Activated CD4-positive, alpha-beta T cell treated with anti-CD3 and anti-CD28 coated beads for 36 hours (primary cell): Measurements from ENCODE around the gene WWC2. TPM values are rescaled to one million over a fixed set of nuclear protein-coding genes. Genes with fewer than 3 reads are reported as not detected.
"Not testable (repeated sequence)": the region's sequence is repeated elsewhere in the genome, so short reads cannot be mapped to it uniquely, and the experiment has no call there.

Source experiments
- ATAC-seq: fragments of 200-7000 bp; cut with Tn5 transposase; one replicate; pipeline ENCODE4 v1.10.0; 2021; ENCODE audit warnings: mild to moderate bottlenecking, moderate library complexity
- CTCF ChIA-PET: fragments of 350-600 bp; sonication (Branson Sonifier 250); formaldehyde crosslinking; loops from one replicate; lab custom pipeline; 2021; ENCODE audit warnings: antibody characterized with exemption; lab: Charles Lee
- POLR2A ChIA-PET: fragments of 350-600 bp; sonication (Branson Sonifier 250); formaldehyde crosslinking; loops from one replicate; lab custom pipeline; 2021; ENCODE audit warnings: antibody characterized with exemption, inconsistent platforms; lab: Charles Lee
- DNase-seq: peaks from one replicate; pipeline ENCODE4 v3.0.0-alpha.2; 2020
- H3K27ac Mint-ChIP-seq: one replicate; pipeline ENCODE4 v1.8.0; 2021; ENCODE audit warnings: mixed read lengths
- H3K27me3 Mint-ChIP-seq: one replicate; pipeline ENCODE4 v1.8.0; 2021; ENCODE audit warnings: mixed read lengths
- H3K36me3 Mint-ChIP-seq: one replicate; pipeline ENCODE4 v1.8.0; 2021; ENCODE audit warnings: low read depth, mixed read lengths
- H3K4me1 Mint-ChIP-seq: one replicate; pipeline ENCODE4 v1.8.0; 2021; ENCODE audit warnings: mixed read lengths
- H3K4me3 Mint-ChIP-seq: one replicate; pipeline ENCODE4 v1.8.0; 2021; ENCODE audit warnings: mild to moderate bottlenecking, moderate library complexity, mixed read lengths
- H3K9me3 Mint-ChIP-seq: one replicate; pipeline ENCODE4 v1.8.0; 2021; ENCODE audit warnings: low read depth, mixed read lengths
- intact Hi-C, 2 experiments: fragments of 100-400 bp; cut with DNase I in 1 of 2; cut with micrococcal nuclease in 1 of 2; formaldehyde crosslinking; loops; one replicate each; pipeline versions ENCODE4 v1.14.2 to v1.15.1; 2022 to 2024; cut with DNase I, micrococcal nuclease
- total RNA-seq, 2 experiments: library from RNA; stranded (reverse); gene quantifications; one replicate each; pipeline ENCODE4 v1.2.3, GENCODE V29; 2021

WWC2 gene
- total RNA-seq, 2 experiments from 2014 or later: 3.6 to 4.3 TPM

DNA sequence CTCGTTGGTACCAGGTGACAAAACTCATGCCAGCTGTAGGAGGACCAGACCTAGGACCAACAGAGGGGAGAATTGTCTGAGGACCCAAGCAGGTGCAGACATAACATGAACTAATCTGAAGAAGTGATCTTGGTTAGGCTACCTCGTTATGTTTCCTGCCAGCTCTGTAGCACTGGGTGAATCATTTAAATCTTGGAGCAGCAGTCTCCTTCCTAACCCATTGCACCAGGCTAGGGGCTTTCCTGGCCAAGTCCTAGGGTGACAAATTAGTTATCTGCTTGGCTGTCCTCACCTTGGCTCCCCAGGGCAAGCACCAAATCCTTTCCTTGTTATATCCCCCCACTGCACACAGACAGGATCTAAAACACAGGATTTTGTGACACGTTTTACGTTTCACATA is 87.8 kb downstream of the WWC2 start:
- CTCF ChIA-PET: no interaction called here

DNA sequence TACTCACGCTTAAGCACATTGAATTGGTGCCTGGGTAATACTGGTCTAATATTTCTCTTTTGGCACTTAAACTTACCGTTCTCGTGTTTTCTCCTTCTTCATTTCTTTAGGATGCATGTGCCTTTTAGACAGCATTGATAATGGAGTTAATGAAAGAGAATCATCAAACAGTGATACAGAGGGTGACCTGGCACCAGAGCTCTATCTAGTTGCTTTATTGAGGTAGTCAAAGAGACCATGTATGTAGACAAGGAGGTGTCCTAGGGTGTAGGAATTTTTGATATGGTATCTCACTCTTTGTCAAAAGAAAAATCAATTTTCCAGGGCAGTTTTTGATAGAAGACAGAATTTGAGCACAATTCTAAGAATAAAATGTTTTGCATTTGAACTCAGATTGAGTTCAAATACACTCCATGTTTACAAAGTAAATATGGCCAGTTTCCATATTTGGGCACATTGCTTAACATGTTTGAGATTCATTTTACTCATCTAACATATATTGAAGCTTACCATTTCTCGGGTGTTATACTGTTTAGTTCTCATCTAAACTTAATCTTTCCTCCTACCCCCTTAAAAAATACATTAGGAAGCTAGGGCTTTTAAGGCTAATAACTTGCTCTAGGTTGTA is 92.0 kb downstream of the WWC2 start:
- ChIA-PET CTCF (no interaction called here), POLR2A (interaction anchor here (0.7 kb wide), 1 partner anchor 12 kb away, joined by 7 read pairs; no protein-coding TSS in a partner anchor)
- Mint-ChIP-seq H3K4me3 (no peak overlapping the region), H3K36me3 (no peaks in the 10 kb centered on the region), H3K27me3 (peaks cover 19% of the 10 kb centered on the region), H3K4me1 (no peaks in the 10 kb centered on the region), H3K9me3 (no peaks in the 10 kb centered on the region), H3K27ac (no peak overlapping the region)
- no peak for DNase-seq
- no peak for ATAC-seq
- intact Hi-C loops: no loop called here

More for the DNA sequence above, 87.8 kb downstream of the WWC2 start:
- intact Hi-C loops: no loop called here
- Mint-ChIP-seq H3K4me3 (no peak overlapping the region), H3K27me3 (peaks cover 25% of the 10 kb centered on the region), H3K36me3 (peaks cover 2% of the 10 kb centered on the region), H3K27ac (no peak overlapping the region), H3K4me1 (peaks cover 18% of the 10 kb centered on the region), H3K9me3 (peaks cover 5% of the 10 kb centered on the region)
- DNase-seq (no peak), ATAC-seq (no peak)
- POLR2A ChIA-PET: no interaction called here

- POLR2A ChIA-PET: interaction anchor here (0.7 kb wide), 1 partner anchor 11 kb away, joined by 7 read pairs; no protein-coding TSS in a partner anchor
- no peaks in the 10 kb centered on the region for H3K9me3 Mint-ChIP-seq
- DNase-seq (no peak), ATAC-seq (no peak)
- CTCF ChIA-PET: no interaction called here
- intact Hi-C loops: no loop called here
- H3K36me3 Mint-ChIP-seq: no peaks in the 10 kb centered on the region
- no peak overlapping the region for H3K27ac Mint-ChIP-seq
- no peaks in the 10 kb centered on the region for H3K4me1 Mint-ChIP-seq
- peaks cover 16% of the 10 kb centered on the region for H3K27me3 Mint-ChIP-seq
- no peak overlapping the region for H3K4me3 Mint-ChIP-seq
These were observed 92.6 kb downstream of the WWC2 start for GRCh38 chr4:183191630-183192029.

DNA sequence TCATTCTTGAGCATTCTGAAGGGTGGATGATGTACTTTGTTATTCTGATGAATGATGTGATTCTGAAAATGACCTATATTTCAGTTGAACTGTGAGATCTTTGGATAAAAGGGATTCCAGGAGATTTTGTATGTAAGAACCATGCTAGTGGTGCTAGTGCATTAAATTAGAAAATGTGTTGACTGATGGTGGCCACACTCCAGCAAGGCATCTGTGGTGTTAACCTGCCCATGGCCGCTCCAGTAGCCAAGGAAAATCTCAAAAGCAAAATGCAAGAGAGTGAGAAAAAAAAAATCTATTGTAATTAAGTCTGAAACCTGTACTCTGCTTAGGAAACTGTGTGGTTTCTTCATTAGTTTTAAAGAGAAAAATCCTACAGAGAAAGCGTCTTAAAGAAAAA is 93.5 kb downstream of the WWC2 start:
- intact Hi-C loops: no loop called here
- no peaks in the 10 kb centered on the region for H3K9me3 Mint-ChIP-seq
- no peak overlapping the region for H3K27ac Mint-ChIP-seq
- H3K27me3 Mint-ChIP-seq: peaks cover 13% of the 10 kb centered on the region
- no peak overlapping the region for H3K4me3 Mint-ChIP-seq
- DNase-seq: no peak
- POLR2A ChIA-PET: no interaction called here
- ATAC-seq: no peak
- no peaks in the 10 kb centered on the region for H3K36me3 Mint-ChIP-seq
- H3K4me1 Mint-ChIP-seq: no peaks in the 10 kb centered on the region
- CTCF ChIA-PET: no interaction called here

- POLR2A ChIA-PET, H3K4me3 Mint-ChIP-seq, ATAC-seq, H3K4me1 Mint-ChIP-seq, DNase-seq, H3K27ac Mint-ChIP-seq, CTCF ChIA-PET, intact Hi-C loops, H3K36me3 Mint-ChIP-seq, H3K9me3 Mint-ChIP-seq: not testable (repeated sequence)
- peaks cover 13% of the 10 kb centered on the region for H3K27me3 Mint-ChIP-seq
These were observed 94.8 kb downstream of the WWC2 start for GRCh38 chr4:183193730-183194338.

GRCh38 chr4:183195534-183195933 is 96.5 kb downstream of the WWC2 start:
- Mint-ChIP-seq H3K27ac (no peak overlapping the region), H3K9me3 (no peaks in the 10 kb centered on the region), H3K36me3 (no peaks in the 10 kb centered on the region), H3K4me1 (no peaks in the 10 kb centered on the region), H3K4me3 (no peak overlapping the region), H3K27me3 (peaks cover 11% of the 10 kb centered on the region)
- intact Hi-C loops: no loop called here
- ChIA-PET CTCF (no interaction called here), POLR2A (no interaction called here)
- DNase-seq (no peak), ATAC-seq (no peak)

GRCh38 chr4:183197140-183197539 is 98.1 kb downstream of the WWC2 start:
- Mint-ChIP-seq H3K4me3 (no peak overlapping the region), H3K4me1 (no peaks in the 10 kb centered on the region), H3K9me3 (no peaks in the 10 kb centered on the region), H3K27me3 (peaks cover 13% of the 10 kb centered on the region), H3K27ac (no peak overlapping the region), H3K36me3 (no peaks in the 10 kb centered on the region)
- no peak for DNase-seq
- intact Hi-C loops: no loop called here
- ChIA-PET CTCF (interaction anchor here (1.6 kb wide), 1 partner anchor 31 kb away, joined by 4 read pairs; no protein-coding TSS in a partner anchor), POLR2A (no interaction called here)
- no peak for ATAC-seq

- Mint-ChIP-seq H3K27me3 (peaks cover 10% of the 10 kb centered on the region), H3K36me3 (no peaks in the 10 kb centered on the region), H3K9me3 (no peaks in the 10 kb centered on the region), H3K27ac (no peak overlapping the region), H3K4me3 (no peak overlapping the region), H3K4me1 (no peaks in the 10 kb centered on the region)
- POLR2A ChIA-PET: no interaction called here
- CTCF ChIA-PET: no interaction called here
- ATAC-seq: no peak
- intact Hi-C loops: no loop called here
- DNase-seq: no peak
These were observed 101.4 kb downstream of the WWC2 start for GRCh38 chr4:183200453-183200852.

- peaks cover 4% of the 10 kb centered on the region for H3K27me3 Mint-ChIP-seq
- ChIA-PET CTCF (no interaction called here), POLR2A (no interaction called here)
- H3K4me1 Mint-ChIP-seq: no peaks in the 10 kb centered on the region
- no peak overlapping the region for H3K27ac Mint-ChIP-seq
- no peak overlapping the region for H3K4me3 Mint-ChIP-seq
- no peaks in the 10 kb centered on the region for H3K9me3 Mint-ChIP-seq
- no peak for DNase-seq
- no peak for ATAC-seq
- H3K36me3 Mint-ChIP-seq: no peaks in the 10 kb centered on the region
- intact Hi-C loops: no loop called here
These were observed 102.3 kb downstream of the WWC2 start for GRCh38 chr4:183201331-183201730.

DNA sequence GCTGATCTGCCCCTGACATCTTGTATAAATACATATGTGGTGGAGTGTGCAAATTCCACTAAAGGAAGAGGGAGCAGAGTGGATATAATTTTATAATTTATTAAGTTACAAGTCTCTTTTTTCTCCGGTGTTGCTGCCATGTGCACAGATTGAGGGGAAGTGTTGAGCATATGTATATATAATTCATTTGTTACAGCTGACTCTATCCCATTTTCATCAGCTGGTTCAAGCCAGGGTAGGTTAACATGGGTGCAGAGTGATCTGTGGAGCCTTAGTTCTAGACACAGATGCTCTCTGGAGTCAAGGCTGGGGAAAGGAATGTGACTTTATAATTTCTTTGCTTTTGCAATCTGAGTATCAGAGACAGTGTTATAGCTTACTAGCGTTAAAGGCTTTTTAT is 103.5 kb downstream of the WWC2 start:
- peaks cover 4% of the 10 kb centered on the region for H3K27me3 Mint-ChIP-seq
- no peaks in the 10 kb centered on the region for H3K9me3 Mint-ChIP-seq
- no peaks in the 10 kb centered on the region for H3K4me1 Mint-ChIP-seq
- intact Hi-C loops: no loop called here
- no peak overlapping the region for H3K27ac Mint-ChIP-seq
- POLR2A ChIA-PET: interaction anchor here (0.6 kb wide), 1 partner anchor 11 kb away, joined by 7 read pairs; no protein-coding TSS in a partner anchor
- no peak for DNase-seq
- CTCF ChIA-PET: no interaction called here
- no peak for ATAC-seq
- H3K4me3 Mint-ChIP-seq: no peak overlapping the region
- no peaks in the 10 kb centered on the region for H3K36me3 Mint-ChIP-seq

- Mint-ChIP-seq H3K4me1 (no peaks in the 10 kb centered on the region), H3K27ac (no peak overlapping the region), H3K9me3 (no peaks in the 10 kb centered on the region), H3K4me3 (no peak overlapping the region), H3K27me3 (peaks cover 4% of the 10 kb centered on the region), H3K36me3 (no peaks in the 10 kb centered on the region)
- DNase-seq (no peak), ATAC-seq (no peak)
- ChIA-PET CTCF (no interaction called here), POLR2A (no interaction called here)
- intact Hi-C loops: no loop called here
These were observed 105.7 kb downstream of the WWC2 start for GRCh38 chr4:183204793-183205192.

GRCh38 chr4:183205193-183205592 is 106.1 kb downstream of the WWC2 start:
- no peak overlapping the region for H3K27ac Mint-ChIP-seq
- DNase-seq (no peak), ATAC-seq (no peak)
- peaks cover 4% of the 10 kb centered on the region for H3K27me3 Mint-ChIP-seq
- intact Hi-C loops: no loop called here
- no peak overlapping the region for H3K4me3 Mint-ChIP-seq
- no peaks in the 10 kb centered on the region for H3K4me1 Mint-ChIP-seq
- ChIA-PET CTCF (no interaction called here), POLR2A (no interaction called here)
- no peaks in the 10 kb centered on the region for H3K36me3 Mint-ChIP-seq
- H3K9me3 Mint-ChIP-seq: no peaks in the 10 kb centered on the region
